ENCODE results near the gene GPR137C. TPM values are rescaled to one million over a fixed set of nuclear protein-coding genes. Genes with fewer than 3 reads are reported as not detected.
A peak's percentile ranks its signal among the peaks of the same experiment; 100 is the strongest.

Gene GPR137C
- total and polyA plus RNA-seq, 2 donors from 2014 or later = 0.24 to 0.54 TPM

- Histone ChIP-seq H3K27ac (ENCODE audit: low read depth in 2 of 2, low read length in 2 of 2) (no peak overlapping the region), H3K4me3 (ENCODE audit: low read length in 3 of 3) (no peak overlapping the region), H3K36me3 (ENCODE audit: control insufficient read depth in 2 of 3, insufficient read depth in 3 of 3, low read length in 3 of 3) (no peaks in the 10 kb centered on the region), H3K4me1 (ENCODE audit: control insufficient read depth in 2 of 3, insufficient read depth in 2 of 3, low read depth in 1 of 3, low read length in 3 of 3) (peaks cover 0 to 3% (median 2%) of the 10 kb centered on the region in 3 donors), H3K9ac (ENCODE audit: low read length in 3 of 3) (no peak overlapping the region), H3K27me3 (ENCODE audit: control insufficient read depth, insufficient read depth, low read length) (no peaks in the 10 kb centered on the region), H3K9me3 (ENCODE audit: control insufficient read depth in 2 of 3, insufficient read depth in 1 of 3, low read length in 3 of 3) (no peaks in the 10 kb centered on the region)
- intact Hi-C loops (cut with DNase I) = no loop called here
- DNase-seq = no peak
- TF ChIP-seq, protein P1, sequence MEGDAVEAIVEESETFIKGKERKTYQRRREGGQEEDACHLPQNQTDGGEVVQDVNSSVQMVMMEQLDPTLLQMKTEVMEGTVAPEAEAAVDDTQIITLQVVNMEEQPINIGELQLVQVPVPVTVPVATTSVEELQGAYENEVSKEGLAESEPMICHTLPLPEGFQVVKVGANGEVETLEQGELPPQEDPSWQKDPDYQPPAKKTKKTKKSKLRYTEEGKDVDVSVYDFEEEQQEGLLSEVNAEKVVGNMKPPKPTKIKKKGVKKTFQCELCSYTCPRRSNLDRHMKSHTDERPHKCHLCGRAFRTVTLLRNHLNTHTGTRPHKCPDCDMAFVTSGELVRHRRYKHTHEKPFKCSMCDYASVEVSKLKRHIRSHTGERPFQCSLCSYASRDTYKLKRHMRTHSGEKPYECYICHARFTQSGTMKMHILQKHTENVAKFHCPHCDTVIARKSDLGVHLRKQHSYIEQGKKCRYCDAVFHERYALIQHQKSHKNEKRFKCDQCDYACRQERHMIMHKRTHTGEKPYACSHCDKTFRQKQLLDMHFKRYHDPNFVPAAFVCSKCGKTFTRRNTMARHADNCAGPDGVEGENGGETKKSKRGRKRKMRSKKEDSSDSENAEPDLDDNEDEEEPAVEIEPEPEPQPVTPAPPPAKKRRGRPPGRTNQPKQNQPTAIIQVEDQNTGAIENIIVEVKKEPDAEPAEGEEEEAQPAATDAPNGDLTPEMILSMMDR (IDR thresholded peaks at IDR 0.05; ENCODE audit: borderline replicate concordance, extremely low read depth, insufficient read depth) = no peak
- FAIRE-seq = no peak
Measured at GRCh38 chr14:52545584-52546317, 6.9 kb upstream of the GPR137C start.

- H3K4me3 ChIP-seq (ENCODE audit: low read length in 3 of 3) = no peak overlapping the region
- no peaks in the 10 kb centered on the region for H3K36me3 ChIP-seq (ENCODE audit: control insufficient read depth in 2 of 3, insufficient read depth in 3 of 3, low read length in 3 of 3)
- H3K27ac ChIP-seq (ENCODE audit: low read depth in 2 of 2, low read length in 2 of 2) = no peak overlapping the region
- TF ChIP-seq, protein P1 (IDR thresholded peaks at IDR 0.05; ENCODE audit: borderline replicate concordance, extremely low read depth, insufficient read depth) = no peak
- H3K9me3 ChIP-seq (ENCODE audit: control insufficient read depth in 2 of 3, insufficient read depth in 1 of 3, low read length in 3 of 3) = no peaks in the 10 kb centered on the region
- peak in 1 of 5 donors; percentile 22 for DNase-seq
- no peak for FAIRE-seq
- intact Hi-C loops (cut with DNase I) = no loop called here
- no peak overlapping the region for H3K9ac ChIP-seq (ENCODE audit: low read length in 3 of 3)
- H3K4me1 ChIP-seq (ENCODE audit: control insufficient read depth in 2 of 3, insufficient read depth in 2 of 3, low read depth in 1 of 3, low read length in 3 of 3) = peaks cover 0 to 8% (median 3%) of the 10 kb centered on the region in 3 donors
- no peaks in the 10 kb centered on the region for H3K27me3 ChIP-seq (ENCODE audit: control insufficient read depth, insufficient read depth, low read length)
Measured at GRCh38 chr14:52546318-52546670, 6.3 kb upstream of the GPR137C start.

DNA sequence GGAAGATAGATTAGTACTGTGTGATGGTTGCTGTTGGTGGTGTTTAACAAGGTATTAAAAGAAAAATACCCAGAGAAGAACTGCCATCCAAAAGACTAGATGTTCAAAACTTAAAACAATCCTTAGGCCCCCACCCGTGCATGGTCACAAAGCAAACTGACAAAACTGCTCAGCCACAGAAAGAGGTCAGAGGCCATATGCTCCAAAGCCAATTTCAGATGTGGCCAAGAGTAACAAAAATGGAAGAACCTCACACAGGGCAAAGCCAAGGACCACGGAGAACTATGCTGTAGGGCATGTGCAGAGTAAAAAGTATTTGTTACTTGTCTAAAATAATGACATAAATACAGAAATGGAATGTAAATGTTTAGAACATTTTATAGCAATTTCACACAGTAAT, 5.6 kb upstream of the GPR137C start:
- intact Hi-C loops (cut with DNase I) = no loop called here
- FAIRE-seq = no peak
- Histone ChIP-seq H3K9me3 (ENCODE audit: control insufficient read depth in 2 of 3, insufficient read depth in 1 of 3, low read length in 3 of 3) (no peaks in the 10 kb centered on the region), H3K27ac (ENCODE audit: low read depth in 2 of 2, low read length in 2 of 2) (no peak overlapping the region), H3K4me1 (ENCODE audit: control insufficient read depth in 2 of 3, insufficient read depth in 2 of 3, low read depth in 1 of 3, low read length in 3 of 3) (peaks cover 0 to 9% (median 3%) of the 10 kb centered on the region in 3 donors), H3K27me3 (ENCODE audit: control insufficient read depth, insufficient read depth, low read length) (no peaks in the 10 kb centered on the region), H3K36me3 (ENCODE audit: control insufficient read depth in 2 of 3, insufficient read depth in 3 of 3, low read length in 3 of 3) (no peaks in the 10 kb centered on the region), H3K9ac (ENCODE audit: low read length in 3 of 3) (no peak overlapping the region), H3K4me3 (ENCODE audit: low read length in 3 of 3) (no peak overlapping the region)
- TF ChIP-seq, protein P1 (IDR thresholded peaks at IDR 0.05; ENCODE audit: borderline replicate concordance, extremely low read depth, insufficient read depth) = no peak
- no peak for DNase-seq
